Right atrium auricular region (tissue), 2 donors: Measurements from ENCODE around the gene ARMH3. TPM values are rescaled to one million over a fixed set of nuclear protein-coding genes. Genes with fewer than 3 reads are reported as not detected.

Source experiments
- DNase-seq: peaks from one replicate; pipeline ENCODE4 v3.0.0-alpha.2; 2019; ENCODE audit warnings: low spot score
- H3K27ac ChIP-seq, 2 donors: fragments of 200-600 bp; sonication (generic); 1 replicate in 1 of 2; 2 replicates in 1 of 2; pipeline ENCODE4 v1.5.1; 2016 to 2019
- H3K27me3 ChIP-seq, 2 donors: fragments of 200-600 bp; sonication (generic); one replicate each; pipeline versions ENCODE4 v1.5.1 to v1.6.0; 2017 to 2019
- H3K36me3 ChIP-seq: fragments of 200-600 bp; sonication (generic); one replicate; pipeline ENCODE4 v1.5.1; 2016
- H3K4me1 ChIP-seq, 2 donors: fragments of 200-600 bp; sonication (generic); one replicate each; pipeline versions ENCODE4 v1.5.1 to v1.6.0; 2017 to 2019
- H3K4me3 ChIP-seq, 2 donors: fragments of 200-600 bp; sonication (generic); 1 replicate in 1 of 2; 2 replicates in 1 of 2; pipeline ENCODE4 v1.5.1; 2017 to 2019; ENCODE audit warnings: mild to moderate bottlenecking in 1 of 2, moderate library complexity in 1 of 2
- H3K9me3 ChIP-seq, 2 donors: fragments of 200-600 bp; sonication (generic); one replicate each; pipeline ENCODE4 v1.5.1; 2019
- CTCF ChIP-seq, 2 donors: fragments of 200-600 bp; sonication (generic); IDR thresholded peaks; one replicate each; pipeline ENCODE4 v1.5.1; 2019; ENCODE audit warnings: antibody characterized with exemption in 2 of 2
- total RNA-seq, 2 donors: library from RNA; depleted of rRNA; stranded (reverse); fragments of >200 nt; gene quantifications; one replicate each; pipeline ENCODE4 v1.1.0, GENCODE V29; 2016

ARMH3 gene
- total RNA-seq, 2 donors from 2014 or later, result 25.4 to 28.5 TPM

GRCh38 chr10:101845893-101846292 lies 210.1 kb downstream of the ARMH3 start:
- Histone ChIP-seq H3K36me3 (peaks cover 11% of the 10 kb centered on the region), H3K27me3 (no peaks in the 10 kb centered on the region), H3K9me3 (no peaks in the 10 kb centered on the region), H3K4me3 (no peak overlapping the region), H3K27ac (peak overlapping the region in 1 of 2 donors; percentile 23), H3K4me1 (peaks cover 0 to 51% of the 10 kb centered on the region in 2 donors)
- no peak for TF ChIP-seq CTCF (IDR thresholded peaks at IDR 0.05)
- no peak for DNase-seq

- no peaks in the 10 kb centered on the region for H3K27me3 ChIP-seq
- H3K4me1 ChIP-seq, result peaks cover 0 to 48% of the 10 kb centered on the region in 2 donors
- H3K9me3 ChIP-seq, result no peaks in the 10 kb centered on the region
- H3K27ac ChIP-seq, result peak within 1 kb of the TSS; percentile 86 to 90
- DNase-seq, result no peak
- peak; percentile 66 to 84 for TF ChIP-seq CTCF (IDR thresholded peaks at IDR 0.05)
- peaks cover 11% of the 10 kb centered on the region for H3K36me3 ChIP-seq
- H3K4me3 ChIP-seq, result peak within 1 kb of the TSS; percentile 55 to 58
Observed at GRCh38 chr10:101843032-101844021, 212.6 kb downstream of the ARMH3 start, which contains the start of gene KCNIP2. TSS of gene KCNIP2 (minus strand) at chr10:101843800. CDS start at chr10:101843568, 232 bp downstream.

GRCh38 chr10:101841826-101842225 lies 214.1 kb downstream of the ARMH3 start:
- Histone ChIP-seq H3K27ac (peak overlapping the region; percentile 64 to 86), H3K27me3 (no peaks in the 10 kb centered on the region), H3K4me1 (peaks cover 0 to 52% of the 10 kb centered on the region in 2 donors), H3K4me3 (peak overlapping the region in 1 of 2 donors; percentile 58), H3K9me3 (no peaks in the 10 kb centered on the region), H3K36me3 (peaks cover 4% of the 10 kb centered on the region)
- no peak for TF ChIP-seq CTCF (IDR thresholded peaks at IDR 0.05)
- DNase-seq, result no peak

GRCh38 chr10:101840741-101841453 lies 215.1 kb downstream of the ARMH3 start:
- Histone ChIP-seq H3K4me1 (peaks cover 0 to 57% of the 10 kb centered on the region in 2 donors), H3K9me3 (no peaks in the 10 kb centered on the region), H3K27ac (peak overlapping the region; percentile 2 to 64), H3K4me3 (peak overlapping the region; percentile 20 to 58), H3K36me3 (no peaks in the 10 kb centered on the region), H3K27me3 (no peaks in the 10 kb centered on the region)
- peak; percentile 67 to 91 for TF ChIP-seq CTCF (IDR thresholded peaks at IDR 0.05)
- DNase-seq, result peak; percentile 81

- TF ChIP-seq CTCF (IDR thresholded peaks at IDR 0.05), result no peak
- Histone ChIP-seq H3K27ac (peak overlapping the region; percentile 56 to 64), H3K4me1 (peaks cover 0 to 58% of the 10 kb centered on the region in 2 donors), H3K36me3 (no peaks in the 10 kb centered on the region), H3K27me3 (no peaks in the 10 kb centered on the region), H3K9me3 (no peaks in the 10 kb centered on the region), H3K4me3 (peak overlapping the region; percentile 20 to 58)
- DNase-seq, result no peak
Observed at GRCh38 chr10:101840102-101840684, 215.8 kb downstream of the ARMH3 start.
